Gastrocnemius medialis (tissue), 4 donors: ENCODE measurements around the gene KRTAP4-2.

Source experiments
- POLR2A ChIP-seq, 2 donors: fragments of 450-650 bp; IDR thresholded peaks; one replicate each; pipeline ENCODE4 v1.6.1; 2017; ENCODE audit warnings: antibody characterized with exemption in 2 of 2, mild to moderate bottlenecking in 2 of 2, moderate library complexity in 2 of 2
- TF ChIP-seq, protein P1 (sequence below), 5 experiments: fragments of 450-650 bp in 3 of 5; fragments of 200-600 bp in 2 of 5; sonication (generic) in 2 of 5; IDR thresholded peaks in 4 of 5; conservative IDR thresholded peaks in 1 of 5; 1 replicate in 4 of 5; 2 replicates in 1 of 5; pipeline ENCODE4 v1.5.1; 2016 to 2019; ENCODE audit warnings: antibody characterized with exemption in 5 of 5, mild to moderate bottlenecking in 3 of 5, moderate library complexity in 3 of 5

DNA sequence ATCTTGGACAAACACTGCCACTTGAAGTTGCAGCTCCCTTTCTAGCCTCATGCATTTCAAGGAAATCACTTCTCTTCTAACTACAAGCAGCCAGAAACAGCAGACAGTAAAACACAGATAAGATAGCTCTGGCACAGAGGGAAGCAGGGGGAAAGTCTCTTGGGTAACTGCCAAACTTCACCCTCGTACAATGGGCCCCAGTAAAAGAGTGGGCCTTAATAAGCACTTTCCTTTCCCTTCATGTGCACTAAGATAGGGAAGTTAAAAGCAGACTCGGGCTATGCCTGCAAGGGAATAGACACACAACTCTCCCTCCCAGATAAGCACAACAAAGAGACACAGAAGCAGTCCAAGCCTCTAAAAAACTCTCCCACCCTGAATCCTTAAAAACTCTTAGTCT lies 24.2 kb downstream of the KRTAP4-2 start:
- no peak for TF ChIP-seq POLR2A (IDR thresholded peaks at IDR 0.05)
- TF ChIP-seq, protein P1, sequence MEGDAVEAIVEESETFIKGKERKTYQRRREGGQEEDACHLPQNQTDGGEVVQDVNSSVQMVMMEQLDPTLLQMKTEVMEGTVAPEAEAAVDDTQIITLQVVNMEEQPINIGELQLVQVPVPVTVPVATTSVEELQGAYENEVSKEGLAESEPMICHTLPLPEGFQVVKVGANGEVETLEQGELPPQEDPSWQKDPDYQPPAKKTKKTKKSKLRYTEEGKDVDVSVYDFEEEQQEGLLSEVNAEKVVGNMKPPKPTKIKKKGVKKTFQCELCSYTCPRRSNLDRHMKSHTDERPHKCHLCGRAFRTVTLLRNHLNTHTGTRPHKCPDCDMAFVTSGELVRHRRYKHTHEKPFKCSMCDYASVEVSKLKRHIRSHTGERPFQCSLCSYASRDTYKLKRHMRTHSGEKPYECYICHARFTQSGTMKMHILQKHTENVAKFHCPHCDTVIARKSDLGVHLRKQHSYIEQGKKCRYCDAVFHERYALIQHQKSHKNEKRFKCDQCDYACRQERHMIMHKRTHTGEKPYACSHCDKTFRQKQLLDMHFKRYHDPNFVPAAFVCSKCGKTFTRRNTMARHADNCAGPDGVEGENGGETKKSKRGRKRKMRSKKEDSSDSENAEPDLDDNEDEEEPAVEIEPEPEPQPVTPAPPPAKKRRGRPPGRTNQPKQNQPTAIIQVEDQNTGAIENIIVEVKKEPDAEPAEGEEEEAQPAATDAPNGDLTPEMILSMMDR (IDR thresholded peaks at IDR 0.05 in 4 of 5, conservative IDR thresholded peaks at IDR 0.05 in 1 of 5): no peak
